Keratinocyte (primary cell): ENCODE data around the gene MPV17L. TPM values are rescaled to one million over a fixed set of nuclear protein-coding genes. Genes with fewer than 3 reads are reported as not detected.
"Not testable (repeated sequence)": the region's sequence is repeated elsewhere in the genome, so short reads cannot be mapped to it uniquely, and the experiment has no call there.

Experiments used
- DNase-seq: peaks from one replicate; pipeline ENCODE4 v3.0.0-alpha.2; 2011; ENCODE audit warnings: low read depth, missing footprints, low spot score
- FAIRE-seq: peaks from 2 replicates; lab custom pipeline; 2011; peaks lifted over from hg19 to GRCh38; lab: Jason Lieb, UNC
- H2AFZ ChIP-seq: 2 replicates; pipeline ENCODE4 v1.6.0; 2012; ENCODE audit warnings: low read length, control low read depth, inconsistent platforms; ENCODE audit not compliant: control insufficient read depth
- H3K27ac ChIP-seq: 2 replicates; pipeline ENCODE4 v1.5.1; 2011; ENCODE audit warnings: low read length; ENCODE audit not compliant: control insufficient read depth, insufficient read depth
- H3K27me3 ChIP-seq: 3 replicates; pipeline ENCODE4 v1.6.0; 2011; ENCODE audit warnings: low read length; ENCODE audit not compliant: control insufficient read depth, insufficient read depth; ENCODE audit errors: extremely low read depth
- H3K36me3 ChIP-seq, 2 experiments: 2 replicates in 1 of 2; 3 replicates in 1 of 2; pipeline ENCODE4 v1.5.1; 2011; ENCODE audit warnings: low read length in 2 of 2, mild to moderate bottlenecking in 1 of 2; ENCODE audit not compliant: control insufficient read depth in 2 of 2, insufficient read depth in 2 of 2; ENCODE audit errors: extremely low read depth in 1 of 2
- H3K4me1 ChIP-seq: 3 replicates; pipeline ENCODE4 v1.5.1; 2011; ENCODE audit warnings: low read length; ENCODE audit not compliant: control insufficient read depth, insufficient read depth; ENCODE audit errors: extremely low read depth
- H3K4me2 ChIP-seq: 3 replicates; pipeline ENCODE4 v1.6.0; 2011; ENCODE audit warnings: low read depth, low read length; ENCODE audit not compliant: control insufficient read depth, insufficient read depth; ENCODE audit errors: extremely low read depth
- H3K4me3 ChIP-seq, 3 experiments: fragments of 200-600 bp in 1 of 3; sonication (generic) in 1 of 3; 2 replicates in 2 of 3; 3 replicates in 1 of 3; pipeline ENCODE4 v1.5.1; 2011 to 2016; ENCODE audit warnings: low read length in 3 of 3, mild to moderate bottlenecking in 3 of 3, control low read depth in 2 of 3, inconsistent platforms in 1 of 3, low read depth in 1 of 3, mixed read lengths in 1 of 3, mixed run types in 1 of 3, moderate library complexity in 1 of 3; ENCODE audit not compliant: control insufficient read depth in 2 of 3, insufficient read depth in 2 of 3; ENCODE audit errors: extremely low read depth in 1 of 3
- H3K79me2 ChIP-seq: 2 replicates; pipeline ENCODE4 v1.6.0; 2012; ENCODE audit warnings: low read length; ENCODE audit not compliant: control insufficient read depth, insufficient read depth
- H3K9ac ChIP-seq: 3 replicates; pipeline ENCODE4 v1.6.0; 2011; ENCODE audit warnings: low read length; ENCODE audit not compliant: control insufficient read depth, insufficient read depth; ENCODE audit errors: extremely low read depth
- H3K9me1 ChIP-seq: 3 replicates; pipeline ENCODE4 v1.6.0; 2011; ENCODE audit warnings: low read length; ENCODE audit not compliant: control insufficient read depth, insufficient read depth; ENCODE audit errors: extremely low read depth
- H3K9me3 ChIP-seq: 2 replicates; pipeline ENCODE4 v1.5.1; 2012; ENCODE audit warnings: low read depth, low read length; ENCODE audit not compliant: control insufficient read depth
- H4K20me1 ChIP-seq: 3 replicates; pipeline ENCODE4 v1.6.0; 2011; ENCODE audit warnings: low read length; ENCODE audit not compliant: control insufficient read depth, insufficient read depth; ENCODE audit errors: extremely low read depth
- CTCF ChIP-seq, 3 experiments: IDR thresholded peaks in 1 of 3; conservative IDR thresholded peaks in 1 of 3; optimal IDR thresholded peaks in 1 of 3; 2 replicates in 2 of 3; 3 replicates in 1 of 3; pipeline versions ENCODE3 to v1.5.1; 2011; ENCODE audit warnings: low read length in 3 of 3, mild to moderate bottlenecking in 3 of 3, moderate library complexity in 2 of 3, control low read depth in 1 of 3, inconsistent platforms in 1 of 3; ENCODE audit not compliant: insufficient read depth in 2 of 3; ENCODE audit errors: extremely low read depth in 1 of 3
- EZH2 ChIP-seq: IDR thresholded peaks from one replicate; pipeline ENCODE4 v1.6.1; 2012; ENCODE audit warnings: inconsistent platforms, mild to moderate bottlenecking, low read length, moderate library complexity
- dilution Hi-C: fragments of 300-500 bp; cut with MboI; formaldehyde crosslinking; loops from one replicate; pipeline ENCODE4 v1.7.0; 2020; ENCODE audit warnings: low sequenced_read_pairs; ENCODE audit not compliant: extremely low pct_ligation_motif_present
- polyA plus RNA-seq, 5 experiments: library from polyadenylated mRNA; depleted of rRNA in 3 of 5; stranded (reverse) in 3 of 5; stranded (forward) in 1 of 5; unstranded in 1 of 5; fragments of >200 nt; gene quantifications; 1 replicate in 1 of 5; 2 replicates in 3 of 5; 3 replicates in 1 of 5; pipeline versions ENCODE4 v1.2.1 to v1.2.3, GENCODE V29; 2011 to 2012; ENCODE audit warnings: missing spikeins in 2 of 5, low read depth in 1 of 5, low replicate concordance in 1 of 5

MPV17L gene
- polyA plus RNA-seq, 1 donor (not counting 4 experiments of a cell fraction or from before 2014, with no cell fraction given) = 0.39 TPM

GRCh38 chr16:15425861-15426260 lies 30.3 kb downstream of the MPV17L start:
- FAIRE-seq = no peak
- no peaks in the 10 kb centered on the region for H3K9me1 ChIP-seq
- no peak overlapping the region for H3K9ac ChIP-seq
- H2AFZ ChIP-seq = no peak overlapping the region
- no peaks in the 10 kb centered on the region for H3K27me3 ChIP-seq
- H3K9me3 ChIP-seq = no peaks in the 10 kb centered on the region
- no peaks in the 10 kb centered on the region for H3K79me2 ChIP-seq
- H3K4me2 ChIP-seq = no peak overlapping the region
- no peaks in the 10 kb centered on the region for H3K4me1 ChIP-seq
- dilution Hi-C loops = no loop called here
- H3K36me3 ChIP-seq = no peaks in the 10 kb centered on the region
- DNase-seq = no peak
- H3K27ac ChIP-seq = no peak overlapping the region
- H3K4me3 ChIP-seq = no peak overlapping the region
- TF ChIP-seq EZH2 = no peak
- no peaks in the 10 kb centered on the region for H4K20me1 ChIP-seq

GRCh38 chr16:15426796-15427195 lies 31.2 kb downstream of the MPV17L start:
- H3K79me2 ChIP-seq = no peaks in the 10 kb centered on the region
- no peak overlapping the region for H2AFZ ChIP-seq
- no peaks in the 10 kb centered on the region for H3K9me3 ChIP-seq
- no peak for TF ChIP-seq CTCF (optimal IDR thresholded peaks at IDR 0.05 in 1 of 3, IDR thresholded peaks at IDR 0.05 in 1 of 3, conservative IDR thresholded peaks at IDR 0.05 in 1 of 3; ENCODE audit: extremely low read depth in 1 of 3, insufficient read depth in 2 of 3, low read length in 3 of 3)
- TF ChIP-seq EZH2 = no peak
- no peak for FAIRE-seq
- no peaks in the 10 kb centered on the region for H3K4me1 ChIP-seq
- no peak overlapping the region for H3K4me3 ChIP-seq
- no peak overlapping the region for H3K4me2 ChIP-seq
- dilution Hi-C loops = no loop called here
- no peak overlapping the region for H3K27ac ChIP-seq
- H3K27me3 ChIP-seq = no peaks in the 10 kb centered on the region
- H3K9ac ChIP-seq = no peak overlapping the region
- H3K9me1 ChIP-seq = no peaks in the 10 kb centered on the region
- DNase-seq = no peak
- no peaks in the 10 kb centered on the region for H4K20me1 ChIP-seq
- H3K36me3 ChIP-seq = no peaks in the 10 kb centered on the region

GRCh38 chr16:15427648-15428239 lies 32.2 kb downstream of the MPV17L start:
- Histone ChIP-seq H3K9me3 (no peaks in the 10 kb centered on the region), H3K4me2 (no peak overlapping the region), H3K4me3 (no peak overlapping the region), H3K9me1 (no peaks in the 10 kb centered on the region), H3K9ac (no peak overlapping the region), H3K79me2 (no peaks in the 10 kb centered on the region), H4K20me1 (no peaks in the 10 kb centered on the region), H3K4me1 (no peaks in the 10 kb centered on the region), H3K36me3 (no peaks in the 10 kb centered on the region), H3K27ac (no peak overlapping the region), H2AFZ (peak overlapping the region; percentile 65), H3K27me3 (no peaks in the 10 kb centered on the region)
- TF ChIP-seq CTCF (optimal IDR thresholded peaks at IDR 0.05 in 1 of 3, IDR thresholded peaks at IDR 0.05 in 1 of 3, conservative IDR thresholded peaks at IDR 0.05 in 1 of 3; ENCODE audit: extremely low read depth in 1 of 3, insufficient read depth in 2 of 3, low read length in 3 of 3) (peak; percentile 50 to 69 (median 52)), EZH2 (no peak)
- dilution Hi-C loops = no loop called here
- DNase-seq = no peak
- FAIRE-seq = peak; percentile 71

- H3K4me1 ChIP-seq, H3K36me3 ChIP-seq, H3K9me1 ChIP-seq, FAIRE-seq, dilution Hi-C loops, H3K9ac ChIP-seq, H4K20me1 ChIP-seq, H3K4me2 ChIP-seq, H2AFZ ChIP-seq, H3K79me2 ChIP-seq, H3K9me3 ChIP-seq, DNase-seq, H3K27ac ChIP-seq, H3K4me3 ChIP-seq: not testable (repeated sequence)
- H3K27me3 ChIP-seq = peaks cover 12% of the 10 kb centered on the region
Measured at GRCh38 chr16:15430884-15431283, 35.3 kb downstream of the MPV17L start.
